NCI-H2227 (cell line): ENCODE results near the gene SPTBN2.
A peak's percentile ranks its signal among the peaks of the same experiment; 100 is the strongest.
"Not testable (repeated sequence)": the region's sequence is repeated elsewhere in the genome, so short reads cannot be mapped to it uniquely, and the experiment has no call there.

ENCODE experiments used
- DNase-seq: peaks from one replicate; lab custom pipeline; 2025; ENCODE audit not compliant: unreplicated experiment; lab: John Stamatoyannopoulos, UW

SPTBN2 gene

GRCh38 chr11:66724167-66724566 lies 4.8 kb downstream of the SPTBN2 start:
- DNase-seq = not testable (repeated sequence)

- no peak for DNase-seq
These were observed 5.3 kb downstream of the SPTBN2 start for GRCh38 chr11:66723693-66724092.

- no peak for DNase-seq
These were observed 6.0 kb downstream of the SPTBN2 start for GRCh38 chr11:66722745-66723651.

GRCh38 chr11:66721939-66722338 lies 7.1 kb downstream of the SPTBN2 start:
- no peak for DNase-seq

- DNase-seq = no peak
These were observed 8.0 kb downstream of the SPTBN2 start for GRCh38 chr11:66720899-66721470.

GRCh38 chr11:66720223-66720898 lies 8.7 kb downstream of the SPTBN2 start:
- peak; percentile 86 for DNase-seq

GRCh38 chr11:66719111-66719872 lies 9.7 kb downstream of the SPTBN2 start:
- no peak for DNase-seq

GRCh38 chr11:66718320-66718971 lies 10.6 kb downstream of the SPTBN2 start:
- DNase-seq = no peak

GRCh38 chr11:66717925-66718319 lies 11.1 kb downstream of the SPTBN2 start:
- DNase-seq = no peak

- DNase-seq = no peak
These were observed 12.0 kb downstream of the SPTBN2 start for GRCh38 chr11:66716996-66717395.

GRCh38 chr11:66715346-66716085 lies 13.5 kb downstream of the SPTBN2 start:
- no peak for DNase-seq

GRCh38 chr11:66713746-66714480 lies 15.1 kb downstream of the SPTBN2 start:
- DNase-seq = no peak

GRCh38 chr11:66710384-66710930 lies 18.6 kb downstream of the SPTBN2 start:
- DNase-seq = no peak

GRCh38 chr11:66708701-66709100 lies 20.3 kb downstream of the SPTBN2 start:
- no peak for DNase-seq

GRCh38 chr11:66708094-66708493 lies 20.9 kb downstream of the SPTBN2 start:
- no peak for DNase-seq

- DNase-seq = no peak
These were observed 21.5 kb downstream of the SPTBN2 start for GRCh38 chr11:66707486-66707885.

- no peak for DNase-seq
These were observed 22.0 kb downstream of the SPTBN2 start for GRCh38 chr11:66706989-66707388.

GRCh38 chr11:66705587-66706335 lies 23.3 kb downstream of the SPTBN2 start:
- DNase-seq = no peak
